ES-I3 (cell line): ENCODE measurements around the gene SSH2.

Experiments used
- H3K36me3 ChIP-seq: 2 replicates; pipeline ENCODE4 v1.6.1; 2013; ENCODE audit warnings: mild to moderate bottlenecking, low read length, control low read depth, moderate library complexity; ENCODE audit not compliant: insufficient read depth
- H3K4me1 ChIP-seq: 2 replicates; pipeline ENCODE4 v1.6.1; 2013; ENCODE audit warnings: mild to moderate bottlenecking, control low read depth, low read length; ENCODE audit not compliant: insufficient read depth
- H3K9ac ChIP-seq: 2 replicates; pipeline ENCODE4 v1.6.1; 2013; ENCODE audit warnings: low read depth, mild to moderate bottlenecking, low read length, moderate library complexity
- H3K9me3 ChIP-seq: 2 replicates; pipeline ENCODE4 v1.6.1; 2013; ENCODE audit warnings: mild to moderate bottlenecking, low read length, moderate library complexity; ENCODE audit not compliant: control insufficient read depth, insufficient read depth

Gene SSH2

GRCh38 chr17:29847118-29847517 lies 82.9 kb downstream of the SSH2 start:
- no peaks in the 10 kb centered on the region for H3K36me3 ChIP-seq
- no peak overlapping the region for H3K9ac ChIP-seq
- peaks cover 27% of the 10 kb centered on the region for H3K4me1 ChIP-seq
- H3K9me3 ChIP-seq = no peaks in the 10 kb centered on the region

GRCh38 chr17:29846298-29846697 lies 83.7 kb downstream of the SSH2 start:
- Histone ChIP-seq H3K9ac (no peak overlapping the region), H3K9me3 (no peaks in the 10 kb centered on the region), H3K4me1 (peaks cover 27% of the 10 kb centered on the region), H3K36me3 (no peaks in the 10 kb centered on the region)

- H3K36me3 ChIP-seq = no peaks in the 10 kb centered on the region
- peaks cover 22% of the 10 kb centered on the region for H3K4me1 ChIP-seq
- H3K9ac ChIP-seq = no peak overlapping the region
- H3K9me3 ChIP-seq = no peaks in the 10 kb centered on the region
Observed at GRCh38 chr17:29844339-29845048, 85.5 kb downstream of the SSH2 start.

GRCh38 chr17:29840884-29841283 lies 89.1 kb downstream of the SSH2 start:
- Histone ChIP-seq H3K36me3 (no peaks in the 10 kb centered on the region), H3K4me1 (peaks cover 10% of the 10 kb centered on the region), H3K9ac (no peak overlapping the region), H3K9me3 (no peaks in the 10 kb centered on the region)

- Histone ChIP-seq H3K36me3 (no peaks in the 10 kb centered on the region), H3K4me1 (peaks cover 3% of the 10 kb centered on the region), H3K9me3 (no peaks in the 10 kb centered on the region), H3K9ac (no peak overlapping the region)
Observed at GRCh38 chr17:29839656-29840055, 90.4 kb downstream of the SSH2 start.

GRCh38 chr17:29838961-29839360 lies 91.1 kb downstream of the SSH2 start:
- Histone ChIP-seq H3K4me1 (no peaks in the 10 kb centered on the region), H3K36me3 (no peaks in the 10 kb centered on the region), H3K9me3 (no peaks in the 10 kb centered on the region), H3K9ac (no peak overlapping the region)

- H3K36me3 ChIP-seq = no peaks in the 10 kb centered on the region
- H3K4me1 ChIP-seq = no peaks in the 10 kb centered on the region
- no peak overlapping the region for H3K9ac ChIP-seq
- no peaks in the 10 kb centered on the region for H3K9me3 ChIP-seq
Observed at GRCh38 chr17:29837531-29837930, 92.5 kb downstream of the SSH2 start.

- Histone ChIP-seq H3K36me3 (no peaks in the 10 kb centered on the region), H3K4me1 (no peaks in the 10 kb centered on the region), H3K9me3 (no peaks in the 10 kb centered on the region), H3K9ac (no peak overlapping the region)
Observed at GRCh38 chr17:29836643-29837042, 93.4 kb downstream of the SSH2 start.

- no peaks in the 10 kb centered on the region for H3K9me3 ChIP-seq
- no peaks in the 10 kb centered on the region for H3K4me1 ChIP-seq
- no peak overlapping the region for H3K9ac ChIP-seq
Observed at GRCh38 chr17:29835435-29836351, 94.3 kb downstream of the SSH2 start.

GRCh38 chr17:29833801-29834200 lies 96.2 kb downstream of the SSH2 start:
- no peaks in the 10 kb centered on the region for H3K9me3 ChIP-seq
- H3K4me1 ChIP-seq = peaks cover 3% of the 10 kb centered on the region; the same call in 1 of the 2 replicates
- no peak overlapping the region for H3K9ac ChIP-seq
- H3K36me3 ChIP-seq = no peaks in the 10 kb centered on the region

More at GRCh38 chr17:29835435-29836351, 94.3 kb downstream of the SSH2 start:
- H3K36me3 ChIP-seq = no peaks in the 10 kb centered on the region

- Histone ChIP-seq H3K36me3 (no peaks in the 10 kb centered on the region), H3K4me1 (peaks cover 8% of the 10 kb centered on the region; the same call in 1 of the 2 replicates), H3K9ac (no peak overlapping the region; the same call in 1 of the 2 replicates), H3K9me3 (no peaks in the 10 kb centered on the region)
Observed at GRCh38 chr17:29828676-29829284, 101.2 kb downstream of the SSH2 start.

- H3K36me3 ChIP-seq = no peaks in the 10 kb centered on the region
- no peaks in the 10 kb centered on the region for H3K9me3 ChIP-seq
- peaks cover 8% of the 10 kb centered on the region; the same call in 1 of the 2 replicates for H3K4me1 ChIP-seq
- H3K9ac ChIP-seq = no peak overlapping the region
Observed at GRCh38 chr17:29827179-29827578, 102.8 kb downstream of the SSH2 start.

GRCh38 chr17:29826114-29826692 lies 103.8 kb downstream of the SSH2 start:
- H3K4me1 ChIP-seq = peaks cover 8% of the 10 kb centered on the region; the same call in 1 of the 2 replicates
- H3K9me3 ChIP-seq = no peaks in the 10 kb centered on the region
- H3K36me3 ChIP-seq = no peaks in the 10 kb centered on the region
- H3K9ac ChIP-seq = no peak overlapping the region

GRCh38 chr17:29825604-29826003 lies 104.4 kb downstream of the SSH2 start:
- Histone ChIP-seq H3K4me1 (peaks cover 8% of the 10 kb centered on the region; the same call in 1 of the 2 replicates), H3K9ac (no peak overlapping the region), H3K36me3 (no peaks in the 10 kb centered on the region), H3K9me3 (no peaks in the 10 kb centered on the region)
